ENCODE data around the gene FKBP3.

FKBP3 gene

GRCh38 chr14:45134051-45134958 lies at the start of gene FKBP3:
Gene FKBP3, minus strand, starts transcription at chr14:45134481. Its CDS starts 25 bp downstream, at chr14:45134456.
- no peak for TF ChIP-seq CTCF (IDR thresholded peaks at IDR 0.05; ENCODE audit: low read depth, low read length, missing control alignments)
- DNase-seq (ENCODE audit: extremely low read depth, low read depth): peak; percentile 95
- H3K4me3 ChIP-seq (replicated peaks; ENCODE audit: low read depth, low read length): peak within 1 kb of the TSS; percentile 74

- no peak overlapping the region for H3K4me3 ChIP-seq (replicated peaks; ENCODE audit: low read depth, low read length)
- no peak for TF ChIP-seq CTCF (IDR thresholded peaks at IDR 0.05; ENCODE audit: low read depth, low read length, missing control alignments)
- DNase-seq (ENCODE audit: extremely low read depth, low read depth): no peak
These were observed 47.5 kb upstream of the FKBP3 start for GRCh38 chr14:45181806-45182205.

GRCh38 chr14:45181329-45181728 lies 47.0 kb upstream of the FKBP3 start:
- no peak for DNase-seq (ENCODE audit: extremely low read depth, low read depth)
- no peak overlapping the region for H3K4me3 ChIP-seq (replicated peaks; ENCODE audit: low read depth, low read length)
- TF ChIP-seq CTCF (IDR thresholded peaks at IDR 0.05; ENCODE audit: low read depth, low read length, missing control alignments): no peak

- no peak overlapping the region for H3K4me3 ChIP-seq (replicated peaks; ENCODE audit: low read depth, low read length)
- no peak for DNase-seq (ENCODE audit: extremely low read depth, low read depth)
- no peak for TF ChIP-seq CTCF (IDR thresholded peaks at IDR 0.05; ENCODE audit: low read depth, low read length, missing control alignments)
These were observed 42.8 kb upstream of the FKBP3 start for GRCh38 chr14:45177076-45177475.

GRCh38 chr14:45169906-45170305 lies 35.6 kb upstream of the FKBP3 start:
- no peak for DNase-seq (ENCODE audit: extremely low read depth, low read depth)
- no peak for TF ChIP-seq CTCF (IDR thresholded peaks at IDR 0.05; ENCODE audit: low read depth, low read length, missing control alignments)

GRCh38 chr14:45156067-45156466 lies 21.8 kb upstream of the FKBP3 start:
- no peak overlapping the region for H3K4me3 ChIP-seq (replicated peaks; ENCODE audit: low read depth, low read length)
- DNase-seq (ENCODE audit: extremely low read depth, low read depth): no peak
- no peak for TF ChIP-seq CTCF (IDR thresholded peaks at IDR 0.05; ENCODE audit: low read depth, low read length, missing control alignments)

More at GRCh38 chr14:45169906-45170305, 35.6 kb upstream of the FKBP3 start:
- H3K4me3 ChIP-seq (replicated peaks; ENCODE audit: low read depth, low read length): no peak overlapping the region
